Liver (tissue), 9 donors: ENCODE data around the gene CORO2B. TPM values are rescaled to one million over a fixed set of nuclear protein-coding genes. Genes with fewer than 3 reads are reported as not detected.

Source experiments
- DNase-seq: peaks from one replicate; pipeline ENCODE4 v3.0.0-alpha.2; 2017; ENCODE audit warnings: low spot score
- H3K27ac ChIP-seq, 2 donors: one replicate each; pipeline ENCODE4 v1.7.0; 2013; ENCODE audit warnings: inconsistent platforms in 2 of 2, low read length in 2 of 2, control low read depth in 1 of 2, low read depth in 1 of 2, mild to moderate bottlenecking in 1 of 2
- H3K27me3 ChIP-seq, 4 donors: one replicate each; pipeline versions ENCODE4 v1.6.1 to v1.7.0; 2013; ENCODE audit warnings: low read length in 3 of 4, inconsistent platforms in 1 of 4, mild to moderate bottlenecking in 1 of 4, moderate library complexity in 1 of 4; ENCODE audit not compliant: control insufficient read depth in 4 of 4, insufficient read depth in 4 of 4
- H3K36me3 ChIP-seq, 4 donors: one replicate each; pipeline versions ENCODE4 v1.6.1 to v1.7.0; 2013; ENCODE audit warnings: low read length in 3 of 4, mild to moderate bottlenecking in 3 of 4, low read depth in 1 of 4, moderate library complexity in 1 of 4; ENCODE audit not compliant: control insufficient read depth in 4 of 4, insufficient read depth in 3 of 4
- H3K4me1 ChIP-seq, 4 donors: one replicate each; pipeline versions ENCODE4 v1.6.1 to v1.7.0; 2013; ENCODE audit warnings: low read length in 3 of 4, mild to moderate bottlenecking in 3 of 4, moderate library complexity in 1 of 4; ENCODE audit not compliant: control insufficient read depth in 4 of 4, insufficient read depth in 4 of 4
- H3K4me3 ChIP-seq, 3 donors: one replicate each; pipeline versions ENCODE4 v1.6.1 to v1.7.0; 2013; ENCODE audit warnings: low read length in 3 of 3, control low read depth in 1 of 3, low read depth in 1 of 3, mild to moderate bottlenecking in 1 of 3
- H3K9ac ChIP-seq, 2 donors: one replicate each; pipeline ENCODE4 v1.7.0; 2013; ENCODE audit warnings: low read length in 2 of 2, mild to moderate bottlenecking in 2 of 2, moderate library complexity in 2 of 2, control low read depth in 1 of 2, low read depth in 1 of 2
- H3K9me3 ChIP-seq, 4 donors: one replicate each; pipeline versions ENCODE4 v1.6.1 to v1.7.0; 2013; ENCODE audit warnings: low read length in 3 of 4; ENCODE audit not compliant: control insufficient read depth in 4 of 4
- ATF3 ChIP-seq: IDR thresholded peaks from 2 replicates; pipeline ENCODE4 v1.6.1; 2016; ENCODE audit warnings: antibody characterized with exemption
- CTCF ChIP-seq: fragments of 150-350 bp; IDR thresholded peaks from 2 replicates; pipeline ENCODE4 v1.5.1; 2017; ENCODE audit warnings: improper control_type of control experiment, low read depth, low read length; ENCODE audit not compliant: missing input control
- GABPA ChIP-seq, 2 donors: IDR thresholded peaks in 1 of 2; conservative IDR thresholded peaks in 1 of 2; 2 replicates each; pipeline ENCODE4 v1.6.1; 2016; ENCODE audit warnings: antibody characterized with exemption in 2 of 2, mild to moderate bottlenecking in 1 of 2, moderate library complexity in 1 of 2
- HNF4A ChIP-seq, 2 donors: conservative IDR thresholded peaks; 2 replicates each; pipeline ENCODE4 v1.6.1; 2016; ENCODE audit warnings: antibody characterized with exemption in 2 of 2, mild to moderate bottlenecking in 2 of 2
- HNF4G ChIP-seq: IDR thresholded peaks from 2 replicates; pipeline ENCODE4 v1.6.1; 2016; ENCODE audit warnings: antibody characterized with exemption
- JUND ChIP-seq, 2 donors: IDR thresholded peaks; 2 replicates each; pipeline ENCODE4 v1.6.1; 2016; ENCODE audit warnings: antibody characterized with exemption in 2 of 2
- MAX ChIP-seq: IDR thresholded peaks from 2 replicates; pipeline ENCODE4 v1.6.1; 2016; ENCODE audit warnings: antibody characterized with exemption
- NR2F2 ChIP-seq: IDR thresholded peaks from 2 replicates; pipeline ENCODE4 v1.6.1; 2016; ENCODE audit warnings: antibody characterized with exemption
- RAD21 ChIP-seq, 2 donors: IDR thresholded peaks; 2 replicates each; pipeline ENCODE4 v1.6.1; 2016; ENCODE audit warnings: antibody characterized with exemption in 2 of 2, mild to moderate bottlenecking in 2 of 2
- REST ChIP-seq: IDR thresholded peaks from 2 replicates; pipeline ENCODE4 v1.6.1; 2016; ENCODE audit warnings: antibody characterized with exemption, mild to moderate bottlenecking
- RXRA ChIP-seq, 2 donors: IDR thresholded peaks; 2 replicates each; pipeline ENCODE4 v1.6.1; 2017 to 2018; ENCODE audit warnings: antibody characterized with exemption in 2 of 2, mild to moderate bottlenecking in 1 of 2
- SP1 ChIP-seq: IDR thresholded peaks from 2 replicates; pipeline ENCODE4 v1.6.1; 2018; ENCODE audit warnings: antibody characterized with exemption, mild to moderate bottlenecking
- TAF1 ChIP-seq: conservative IDR thresholded peaks from 2 replicates; pipeline ENCODE4 v1.6.1; 2016; ENCODE audit warnings: antibody characterized with exemption, mild to moderate bottlenecking
- YY1 ChIP-seq: IDR thresholded peaks from 2 replicates; pipeline ENCODE4 v1.6.1; 2016; ENCODE audit warnings: antibody characterized with exemption, mild to moderate bottlenecking
- ZBTB33 ChIP-seq: IDR thresholded peaks from 2 replicates; pipeline ENCODE4 v1.6.1; 2016; ENCODE audit warnings: antibody characterized with exemption
- WGBS: extraction: QIAGEN DNeasy Blood & Tissue Kit; methylation state at CpG from one replicate; pipeline ENCODE4 v1.1.7; 2013; 5-methylcytosine and 5-hydroxymethylcytosine counted together
- polyA plus RNA-seq, 2 donors: library from polyadenylated mRNA; stranded (reverse) in 1 of 2; unstranded in 1 of 2; fragments of 200-250 nt in 1 of 2; fragments of >200 nt in 1 of 2; fragmentation: Nextera tagmentation in 1 of 2; extraction: Ambion mirVana in 1 of 2; gene quantifications; one replicate each; pipeline versions ENCODE4 v1.2.1 to v1.2.3, GENCODE V29; 2013 to 2015
- total RNA-seq, 2 donors: library from RNA; depleted of rRNA; stranded (reverse); fragments of >200 nt; gene quantifications; one replicate each; pipeline ENCODE4 v1.2.3, GENCODE V29; 2014
- donor health status: healthy.
- donor health status: healthy.
- donor health status: healthy.
- donor health status: healthy.
- donor health status: healthy.

Gene CORO2B
- total and polyA plus RNA-seq, 4 donors = 0.15 to 0.65 (median 0.52) TPM

- no peak for DNase-seq
- 90% methylated on average over 15 of the region's 15 CpGs for WGBS
- no peaks in the 10 kb centered on the region for H3K27me3 ChIP-seq
- H3K9ac ChIP-seq = no peak overlapping the region
- no peak overlapping the region for H3K27ac ChIP-seq
- TF ChIP-seq RXRA (IDR thresholded peaks at IDR 0.05) (no peak), YY1 (no peak), ZBTB33 (no peak), MAX (no peak), HNF4G (no peak), NR2F2 (no peak), GABPA (IDR thresholded peaks at IDR 0.05 in 1 of 2, conservative IDR thresholded peaks at IDR 0.05 in 1 of 2) (no peak), CTCF (no peak), HNF4A (conservative IDR thresholded peaks at IDR 0.05) (no peak), ATF3 (no peak), JUND (IDR thresholded peaks at IDR 0.05) (no peak), RAD21 (IDR thresholded peaks at IDR 0.05) (no peak), SP1 (no peak), REST (no peak), TAF1 (no peak)
- no peak overlapping the region for H3K4me3 ChIP-seq
- no peaks in the 10 kb centered on the region for H3K36me3 ChIP-seq
- H3K9me3 ChIP-seq = no peaks in the 10 kb centered on the region
- peaks cover 0 to 2% (median 0%) of the 10 kb centered on the region in 4 donors for H3K4me1 ChIP-seq
Measured at GRCh38 chr15:68589783-68590710, 11.3 kb downstream of the CORO2B start.
